IMR-90 (cell line): Measurements from ENCODE around the gene NADSYN1. TPM values are rescaled to one million over a fixed set of nuclear protein-coding genes. Genes with fewer than 3 reads are reported as not detected.

Experiments used
- ATAC-seq: fragments of 200-7000 bp; cut with Tn5 transposase; 2 replicates; pipeline ENCODE4 v1.9.1; 2020; ENCODE audit warnings: low read depth, mild to moderate bottlenecking, moderate library complexity
- BruUV-seq: library from RNA; stranded (reverse); fragments of 400-500 nt; replicated peaks from 2 replicates; lab custom pipeline; 2021; lab: Mats Ljungman, UMichigan
- CTCF ChIA-PET: fragments of 300-600 bp; formaldehyde crosslinking; extraction: SDS; loops from one replicate; lab custom pipeline; 2021; ENCODE audit warnings: antibody characterized with exemption; lab: Yijun Ruan, JAX
- POLR2A ChIA-PET: fragments of 300-600 bp; sonication (Branson Sonifier 250); formaldehyde crosslinking; loops from one replicate; lab custom pipeline; 2022; ENCODE audit warnings: antibody characterized with exemption; ENCODE audit not compliant: unreplicated experiment; lab: Charles Lee
- DNase-seq: peaks from one replicate; pipeline ENCODE4 v3.0.0; 2013
- H2AFZ ChIP-seq: replicated peaks from 2 replicates; pipeline ENCODE3; 2013; ENCODE audit warnings: low read length, mild to moderate bottlenecking; ENCODE audit not compliant: poor library complexity
- H2AK5ac ChIP-seq: 2 replicates; pipeline ENCODE4 v1.6.1; 2013; ENCODE audit warnings: low read depth, low read length, inconsistent platforms
- H2AK9ac ChIP-seq: replicated peaks from 2 replicates; pipeline ENCODE3; 2013; ENCODE audit warnings: mild to moderate bottlenecking, low read depth, low read length, moderate library complexity; ENCODE audit not compliant: poor library complexity
- H2BK120ac ChIP-seq: 2 replicates; pipeline ENCODE4 v1.6.1; 2013; ENCODE audit warnings: low read depth, low read length, inconsistent platforms
- H2BK15ac ChIP-seq: 3 replicates; pipeline ENCODE4 v1.6.1; 2013; ENCODE audit warnings: low read depth, low read length, inconsistent platforms
- H2BK20ac ChIP-seq: 2 replicates; pipeline ENCODE4 v1.6.1; 2013; ENCODE audit warnings: low read depth, mild to moderate bottlenecking, inconsistent platforms, low read length, moderate library complexity
- H2BK5ac ChIP-seq: 2 replicates; pipeline ENCODE4 v1.6.1; 2013; ENCODE audit warnings: mild to moderate bottlenecking, low read depth, low read length, inconsistent platforms; ENCODE audit not compliant: poor library complexity, severe bottlenecking
- H3K14ac ChIP-seq: replicated peaks from 2 replicates; pipeline ENCODE4 v1.6.1; 2013; ENCODE audit warnings: low read depth, low read length, inconsistent platforms
- H3K18ac ChIP-seq: 2 replicates; pipeline ENCODE4 v1.6.1; 2013; ENCODE audit warnings: low read depth, low read length, control low read depth
- H3K23ac ChIP-seq: 2 replicates; pipeline ENCODE4 v1.6.1; 2013; ENCODE audit warnings: low read depth, low read length, inconsistent platforms
- H3K27ac ChIP-seq: 2 replicates; pipeline ENCODE4 v1.5.1; 2013; ENCODE audit warnings: mild to moderate bottlenecking, control low read depth, low read length; ENCODE audit not compliant: insufficient read depth
- H3K27me3 ChIP-seq: 2 replicates; pipeline ENCODE4 v1.6.1; 2013; ENCODE audit warnings: low read length; ENCODE audit not compliant: control insufficient read depth, insufficient read depth
- H3K36me3 ChIP-seq: 2 replicates; pipeline ENCODE4 v1.6.1; 2013; ENCODE audit warnings: low read length, mixed read lengths; ENCODE audit not compliant: control insufficient read depth, insufficient read depth
- H3K4ac ChIP-seq: 2 replicates; pipeline ENCODE4 v1.6.1; 2013; ENCODE audit warnings: low read depth, low read length, inconsistent platforms
- H3K4me1 ChIP-seq: 2 replicates; pipeline ENCODE4 v1.6.1; 2013; ENCODE audit warnings: low read length, mixed read lengths; ENCODE audit not compliant: control insufficient read depth, insufficient read depth
- H3K4me2 ChIP-seq: 2 replicates; pipeline ENCODE4 v1.6.1; 2013; ENCODE audit warnings: low read depth, mild to moderate bottlenecking, control low read depth, low read length, moderate library complexity
- H3K4me3 ChIP-seq: 2 replicates; pipeline ENCODE4 v1.5.1; 2013; ENCODE audit warnings: low read depth, mild to moderate bottlenecking, control low read depth, low read length, moderate library complexity; ENCODE audit not compliant: insufficient read depth
- H3K56ac ChIP-seq: 2 replicates; pipeline ENCODE4 v1.6.1; 2013; ENCODE audit warnings: low read length, inconsistent platforms; ENCODE audit not compliant: insufficient read depth; ENCODE audit errors: extremely low read depth
- H3K79me1 ChIP-seq, 2 experiments: 2 replicates each; pipeline ENCODE4 v1.6.1; 2013; ENCODE audit warnings: low read length in 2 of 2, inconsistent platforms in 1 of 2, low read depth in 1 of 2
- H3K9ac ChIP-seq: 2 replicates; pipeline ENCODE4 v1.6.1; 2013; ENCODE audit warnings: low read depth, low read length, control low read depth
- H3K9me1 ChIP-seq: 2 replicates; pipeline ENCODE4 v1.6.1; 2013; ENCODE audit warnings: low read length, inconsistent platforms; ENCODE audit not compliant: insufficient read depth
- H3K9me3 ChIP-seq: 2 replicates; pipeline ENCODE4 v1.6.1; 2013; ENCODE audit warnings: low read length; ENCODE audit not compliant: control insufficient read depth, insufficient read depth
- H4K20me1 ChIP-seq: 2 replicates; pipeline ENCODE4 v1.6.1; 2013; ENCODE audit warnings: low read length, inconsistent platforms; ENCODE audit not compliant: insufficient read depth
- H4K5ac ChIP-seq: 2 replicates; pipeline ENCODE4 v1.6.1; 2013; ENCODE audit warnings: mild to moderate bottlenecking, low read depth, low read length, control low read depth
- H4K8ac ChIP-seq, 2 experiments: 2 replicates each; pipeline ENCODE4 v1.6.1; 2013; ENCODE audit warnings: low read depth in 2 of 2, low read length in 2 of 2, control low read depth in 1 of 2, inconsistent platforms in 1 of 2
- H4K91ac ChIP-seq: 2 replicates; pipeline ENCODE4 v1.6.1; 2013; ENCODE audit warnings: low read depth, low read length, inconsistent platforms; ENCODE audit not compliant: insufficient read depth
- BHLHE40 ChIP-seq: fragments of 150-350 bp; IDR thresholded peaks from 2 replicates; pipeline ENCODE4 v1.6.1; 2016; ENCODE audit warnings: mild to moderate bottlenecking, low read depth, low read length
- CEBPB ChIP-seq: IDR thresholded peaks from 2 replicates; pipeline ENCODE4 v1.6.1; 2012; ENCODE audit warnings: low read depth, low read length, improper control_type of control experiment
- CHD1 ChIP-seq: IDR thresholded peaks from 2 replicates; pipeline ENCODE4 v1.6.1; 2012; ENCODE audit warnings: low read depth, low read length, improper control_type of control experiment
- ELK1 ChIP-seq: fragments of 150-350 bp; IDR thresholded peaks from 2 replicates; pipeline ENCODE4 v1.6.1; 2016; ENCODE audit warnings: low read depth, mild to moderate bottlenecking, low read length, moderate library complexity, borderline replicate concordance
- FOS ChIP-seq: fragments of 150-350 bp; IDR thresholded peaks from 2 replicates; pipeline ENCODE4 v1.6.1; 2016; ENCODE audit warnings: low read depth, low read length
- MAFK ChIP-seq: IDR thresholded peaks from 2 replicates; pipeline ENCODE4 v1.6.1; 2012; ENCODE audit warnings: low read depth, low read length, improper control_type of control experiment
- MAZ ChIP-seq: IDR thresholded peaks from 2 replicates; pipeline ENCODE4 v1.6.1; 2012; ENCODE audit warnings: low read depth, mild to moderate bottlenecking, low read length, improper control_type of control experiment, moderate library complexity, borderline replicate concordance
- MXI1 ChIP-seq: IDR thresholded peaks from 2 replicates; pipeline ENCODE4 v1.6.1; 2012; ENCODE audit warnings: low read depth, mild to moderate bottlenecking, low read length, moderate library complexity, borderline replicate concordance
- NFE2L2 ChIP-seq: fragments of 150-350 bp; IDR thresholded peaks from 2 replicates; pipeline ENCODE4 v1.6.1; 2016; ENCODE audit warnings: low read depth, mild to moderate bottlenecking, low read length
- POLR2A ChIP-seq: IDR thresholded peaks from 2 replicates; pipeline ENCODE4 v1.6.1; 2012; ENCODE audit warnings: mild to moderate bottlenecking, low read depth, low read length
- RAD21 ChIP-seq: IDR thresholded peaks from 2 replicates; pipeline ENCODE4 v1.6.1; 2012; ENCODE audit warnings: low read length, improper control_type of control experiment
- RCOR1 ChIP-seq: IDR thresholded peaks from 2 replicates; pipeline ENCODE4 v1.6.1; 2012; ENCODE audit warnings: mild to moderate bottlenecking, low read length, improper control_type of control experiment; ENCODE audit not compliant: insufficient replicate concordance
- RFX5 ChIP-seq: IDR thresholded peaks from 2 replicates; pipeline ENCODE4 v1.8.0; 2012; ENCODE audit warnings: low read depth, mild to moderate bottlenecking, low read length, moderate library complexity
- SMC3 ChIP-seq: fragments of 150-350 bp; IDR thresholded peaks from 2 replicates; pipeline ENCODE4 v1.6.1; 2016; ENCODE audit warnings: low read depth, mild to moderate bottlenecking, antibody characterized with exemption, low read length, moderate library complexity
- USF2 ChIP-seq: fragments of 150-350 bp; IDR thresholded peaks from 2 replicates; pipeline ENCODE4 v1.6.1; 2017; ENCODE audit warnings: mild to moderate bottlenecking, antibody characterized with exemption, low read length, low read depth
- WGBS, 2 experiments: methylation state at CpG; one replicate each; pipeline versions ENCODE4 v1.1.5 to v1.1.7; 2013; ENCODE audit warnings: missing lambda C conversion rate in 2 of 2; ENCODE audit not compliant: insufficient read length in 1 of 2; ENCODE audit errors: extremely low coverage in 2 of 2; 5-methylcytosine and 5-hydroxymethylcytosine counted together
- dilution Hi-C: fragments of 300-500 bp; cut with HindIII; formaldehyde crosslinking; loops from one replicate; pipeline ENCODE4 v1.14.3; 2018; ENCODE audit warnings: low sequenced_read_pairs; ENCODE audit not compliant: unreplicated experiment
- in situ Hi-C: fragments of 300-500 bp; cut with MboI; formaldehyde crosslinking; loops from 3 replicates; pipeline ENCODE4 v1.14.3; 2019; ENCODE audit warnings: low sequenced_read_pairs, inconsistent platforms, mixed read lengths
- intact Hi-C: fragments of 100-400 bp; cut with micrococcal nuclease; formaldehyde crosslinking; loops from 2 replicates; pipeline ENCODE4 v1.10.0; 2022
- polyA plus RNA-seq, 3 experiments: library from polyadenylated mRNA; depleted of rRNA; stranded (reverse); fragments of >200 nt; gene quantifications; 2 replicates each; pipeline ENCODE4 v1.2.3, GENCODE V29; 2012; ENCODE audit warnings: low replicate concordance in 1 of 3
- total RNA-seq: library from RNA; depleted of rRNA; stranded (reverse); fragments of >200 nt; gene quantifications from 2 replicates; pipeline ENCODE4 v1.2.3, GENCODE V29; 2012
- TF ChIP-seq, protein P1 (sequence below): conservative IDR thresholded peaks from 2 replicates; pipeline ENCODE4 v1.5.1; 2012; ENCODE audit warnings: mild to moderate bottlenecking, low read depth, low read length, improper control_type of control experiment

NADSYN1 gene
- total and polyA plus RNA-seq, 2 of the 4 experiments (the other 2 are of a cell fraction): 69.5 to 70.4 TPM

- H3K4ac ChIP-seq: no peak overlapping the region
- H3K14ac ChIP-seq: no peak overlapping the region
- DNase-seq: no peak
- no peaks in the 10 kb centered on the region for H3K9me3 ChIP-seq
- no peak overlapping the region for H2AFZ ChIP-seq
- intact Hi-C loops (loop anchor here (10.0 kb wide), 1 partner anchor 301 kb away; no protein-coding TSS in a partner anchor), in situ Hi-C loops (no loop called here), dilution Hi-C loops (no loop called here)
- H3K23ac ChIP-seq: no peak overlapping the region
- no peak overlapping the region for H4K5ac ChIP-seq
- H2BK20ac ChIP-seq: no peak overlapping the region
- no TSS peak for BruUV-seq
- no peak overlapping the region for H3K9ac ChIP-seq
- no peak overlapping the region for H3K18ac ChIP-seq
- POLR2A ChIA-PET: no interaction called here
- H3K4me2 ChIP-seq: no peak overlapping the region
- no peaks in the 10 kb centered on the region for H4K20me1 ChIP-seq
- H3K4me1 ChIP-seq: no peaks in the 10 kb centered on the region
- ATAC-seq: no peak
- WGBS, 2 experiments: 80% methylated on average over 1 of the region's 2 CpGs; no CpG with 5 or more reads in 1 of the 2 experiments
- no peak overlapping the region for H2BK120ac ChIP-seq
- no peak overlapping the region for H2AK9ac ChIP-seq
- no peak overlapping the region for H2AK5ac ChIP-seq
- H3K9me1 ChIP-seq: no peaks in the 10 kb centered on the region
- H3K56ac ChIP-seq: no peak overlapping the region
- H4K8ac ChIP-seq: no peak overlapping the region
- H3K36me3 ChIP-seq: no peaks in the 10 kb centered on the region
- H3K79me1 ChIP-seq: no peaks in the 10 kb centered on the region
- no peak for TF ChIP-seq RCOR1
- TF ChIP-seq ELK1: no peak
- TF ChIP-seq MAFK: no peak
- TF ChIP-seq MAZ: no peak
- TF ChIP-seq POLR2A: no peak
- no peak for TF ChIP-seq USF2
- TF ChIP-seq NFE2L2: no peak
- no peak for TF ChIP-seq RFX5
- TF ChIP-seq, protein P1, sequence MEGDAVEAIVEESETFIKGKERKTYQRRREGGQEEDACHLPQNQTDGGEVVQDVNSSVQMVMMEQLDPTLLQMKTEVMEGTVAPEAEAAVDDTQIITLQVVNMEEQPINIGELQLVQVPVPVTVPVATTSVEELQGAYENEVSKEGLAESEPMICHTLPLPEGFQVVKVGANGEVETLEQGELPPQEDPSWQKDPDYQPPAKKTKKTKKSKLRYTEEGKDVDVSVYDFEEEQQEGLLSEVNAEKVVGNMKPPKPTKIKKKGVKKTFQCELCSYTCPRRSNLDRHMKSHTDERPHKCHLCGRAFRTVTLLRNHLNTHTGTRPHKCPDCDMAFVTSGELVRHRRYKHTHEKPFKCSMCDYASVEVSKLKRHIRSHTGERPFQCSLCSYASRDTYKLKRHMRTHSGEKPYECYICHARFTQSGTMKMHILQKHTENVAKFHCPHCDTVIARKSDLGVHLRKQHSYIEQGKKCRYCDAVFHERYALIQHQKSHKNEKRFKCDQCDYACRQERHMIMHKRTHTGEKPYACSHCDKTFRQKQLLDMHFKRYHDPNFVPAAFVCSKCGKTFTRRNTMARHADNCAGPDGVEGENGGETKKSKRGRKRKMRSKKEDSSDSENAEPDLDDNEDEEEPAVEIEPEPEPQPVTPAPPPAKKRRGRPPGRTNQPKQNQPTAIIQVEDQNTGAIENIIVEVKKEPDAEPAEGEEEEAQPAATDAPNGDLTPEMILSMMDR: no peak
- TF ChIP-seq CEBPB: no peak
- TF ChIP-seq CHD1: no peak
- TF ChIP-seq SMC3: no peak
- TF ChIP-seq FOS: no peak
- TF ChIP-seq BHLHE40: no peak
- no peak for TF ChIP-seq MXI1
- no peak for TF ChIP-seq RAD21
- CTCF ChIA-PET: no interaction called here
- H3K27ac ChIP-seq: no peak overlapping the region
- no peak overlapping the region for H3K4me3 ChIP-seq
- peaks cover 22% of the 10 kb centered on the region for H3K27me3 ChIP-seq
- no peak overlapping the region for H4K91ac ChIP-seq
- no peak overlapping the region for H2BK15ac ChIP-seq
- no peak overlapping the region for H2BK5ac ChIP-seq
Observed at GRCh38 chr11:71425409-71425808, 27.6 kb upstream of the NADSYN1 start.
